Inferior parietal cortex (tissue), 1 donor: ENCODE results near the gene STIM1.
"Not testable (repeated sequence)": the region's sequence is repeated elsewhere in the genome, so short reads cannot be mapped to it uniquely, and the experiment has no call there.

Experiments
- DNase-seq: peaks from one replicate; pipeline ENCODE4 v3.0.0-alpha.2; 2016; ENCODE audit errors: extremely low spot score

STIM1 gene

DNA sequence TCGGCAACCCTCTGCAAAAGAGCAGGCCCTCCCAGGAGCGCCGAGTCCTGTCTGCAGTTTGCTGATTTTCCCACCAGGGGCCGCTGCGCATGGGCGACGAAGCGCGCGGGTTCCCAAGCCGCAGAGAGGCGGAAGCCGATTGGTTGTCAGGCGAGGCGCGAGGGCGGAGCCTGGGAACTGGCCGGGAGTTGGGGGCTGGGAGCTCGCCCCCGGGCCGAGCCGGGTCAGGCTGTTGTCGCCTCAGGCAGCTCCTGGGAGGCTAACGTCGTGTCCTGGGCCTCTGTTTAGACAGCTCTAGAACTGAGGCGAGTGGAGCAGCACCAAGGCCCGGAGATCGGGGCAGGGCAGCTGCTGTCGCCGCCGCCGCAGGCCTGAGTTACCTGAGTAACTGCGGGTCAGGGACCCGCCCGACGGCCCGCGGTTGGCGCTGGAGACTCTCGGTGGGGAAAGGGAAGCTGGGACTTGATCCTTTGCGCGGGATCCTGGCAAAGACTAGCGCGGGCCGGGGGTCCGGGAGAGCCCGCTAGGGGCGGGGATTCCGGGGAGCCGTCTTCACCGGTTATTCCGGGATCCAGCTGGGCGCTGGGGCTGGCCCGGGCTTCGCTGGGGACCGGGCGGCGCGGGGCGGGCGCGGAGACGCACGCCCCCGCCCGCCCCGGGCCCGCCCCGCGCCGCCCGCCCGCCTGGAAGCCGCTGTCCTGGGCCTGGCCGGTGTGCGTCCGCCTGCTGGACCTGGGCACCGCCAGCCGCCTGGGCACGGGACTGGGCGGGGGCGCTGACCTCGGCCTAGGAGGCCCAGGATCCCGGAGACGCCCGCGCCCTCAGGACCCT is at the start of gene STIM1:
Gene STIM1, plus strand, starts transcription at position 688 of the 831 bp plus-strand sequence. CDS start 607 bp downstream, outside the sequence.
- peak; percentile 96 for DNase-seq

- DNase-seq = peak; percentile 63
Measured at GRCh38 chr11:3807909-3808860, 47.3 kb upstream of the STIM1 start, which contains the start of gene PGAP2. PGAP2 (plus strand) TSS chr11:3808560; CDS start chr11:3811260, 2,700 bp downstream.

DNA sequence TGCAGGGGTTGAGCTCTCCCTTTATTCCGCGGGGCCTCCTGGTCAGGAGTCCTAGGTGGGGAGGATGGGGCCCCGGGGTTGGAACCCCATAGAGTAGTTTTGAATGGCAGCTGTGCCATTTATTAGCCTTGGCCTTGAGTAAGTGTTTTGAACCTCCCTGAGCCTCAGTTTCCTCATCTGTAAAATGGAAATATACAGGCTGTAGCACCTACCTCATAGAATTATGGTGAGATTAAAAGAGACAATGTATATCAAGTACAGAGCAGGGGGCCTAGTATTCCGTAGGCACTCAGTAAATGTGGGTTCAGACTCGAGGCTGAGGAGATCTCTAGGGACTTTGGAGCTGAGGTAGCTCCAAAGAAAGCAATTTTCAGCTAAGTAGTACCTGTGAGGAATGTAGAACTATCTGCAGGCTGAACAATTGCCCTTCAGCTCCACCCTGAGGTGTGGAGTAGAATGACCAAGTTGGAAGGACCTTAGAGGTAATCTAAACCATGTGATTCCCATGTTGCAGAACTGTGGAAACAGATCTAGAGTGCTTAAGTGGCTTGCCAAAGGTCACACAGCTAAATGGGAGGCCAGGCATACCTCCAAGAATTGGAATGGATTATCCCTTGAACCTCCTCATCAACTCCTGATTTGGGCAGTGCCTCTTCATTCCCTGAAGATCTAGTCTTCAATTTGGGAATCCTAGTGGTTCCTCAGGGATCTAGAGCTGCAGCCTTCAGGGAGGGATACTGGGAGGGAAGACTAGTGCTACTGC is 46.4 kb upstream of the STIM1 start:
- no peak for DNase-seq

- DNase-seq = no peak
Measured at GRCh38 chr11:3809624-3809928, 45.9 kb upstream of the STIM1 start.

DNA sequence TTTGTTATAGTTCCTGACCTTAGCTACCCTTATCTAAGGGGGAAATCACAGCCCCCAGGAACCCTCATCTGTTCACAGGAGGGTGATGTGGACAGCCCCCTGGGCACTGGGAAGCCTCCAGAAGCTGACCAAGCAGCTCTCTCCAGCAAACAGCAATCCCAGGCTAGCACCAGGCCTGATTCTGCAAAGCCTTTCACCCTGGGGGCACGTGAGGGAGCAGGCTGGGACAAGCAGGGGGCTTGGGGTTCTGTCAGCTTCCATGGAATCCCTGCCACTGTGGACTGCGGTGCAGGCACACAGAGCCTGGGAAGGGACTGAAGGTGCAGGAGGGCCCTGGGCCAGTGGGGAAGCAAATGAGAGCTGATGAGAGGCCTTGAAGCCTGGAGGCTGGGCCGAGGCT is 45.0 kb upstream of the STIM1 start:
- no peak for DNase-seq

DNA sequence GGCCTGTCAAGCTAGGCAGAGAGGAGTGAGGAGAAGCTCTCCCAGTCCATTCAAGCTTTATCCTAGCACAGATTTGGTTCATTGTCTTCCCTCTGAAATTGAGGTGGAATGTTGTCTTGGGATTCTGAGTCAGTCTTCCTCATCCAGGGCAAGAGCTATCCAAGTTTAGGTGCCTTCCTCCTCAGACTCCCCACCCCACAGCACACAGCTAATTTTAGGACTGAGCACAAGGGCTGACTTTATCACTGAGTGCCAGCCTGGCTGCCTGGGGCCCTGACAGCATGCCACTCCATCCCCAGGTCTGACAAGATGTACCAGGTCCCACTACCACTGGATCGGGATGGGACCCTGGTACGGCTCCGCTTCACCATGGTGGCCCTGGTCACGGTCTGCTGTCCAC is 44.5 kb upstream of the STIM1 start:
- DNase-seq = no peak

GRCh38 chr11:3814832-3815231 is 40.6 kb upstream of the STIM1 start:
- DNase-seq = not testable (repeated sequence)

- no peak for DNase-seq
Measured at GRCh38 chr11:3815845-3816244, 39.6 kb upstream of the STIM1 start.

DNA sequence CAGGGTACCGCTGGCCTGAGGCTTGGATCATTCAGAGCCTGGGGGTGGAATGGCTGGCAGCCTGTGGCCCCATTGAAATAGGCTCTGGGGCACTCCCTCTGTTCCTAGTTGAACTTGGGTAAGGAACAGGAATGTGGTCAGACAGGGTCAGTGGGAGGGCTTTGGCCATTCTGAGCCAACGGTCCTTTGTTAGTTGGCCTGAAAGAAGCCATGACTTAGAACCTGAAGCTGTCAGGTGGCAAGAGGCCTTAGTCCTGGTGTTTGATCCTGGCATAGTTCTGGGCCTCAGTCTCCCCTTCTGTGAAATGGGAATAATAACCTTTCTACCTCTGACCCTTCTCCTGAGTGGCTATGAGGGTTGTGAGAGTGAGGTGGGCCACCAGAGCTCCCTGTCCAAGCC is 38.8 kb upstream of the STIM1 start:
- no peak for DNase-seq

- no peak for DNase-seq
Measured at GRCh38 chr11:3817181-3817800, 38.2 kb upstream of the STIM1 start.

GRCh38 chr11:3820971-3821370 is 34.5 kb upstream of the STIM1 start:
- no peak for DNase-seq

DNA sequence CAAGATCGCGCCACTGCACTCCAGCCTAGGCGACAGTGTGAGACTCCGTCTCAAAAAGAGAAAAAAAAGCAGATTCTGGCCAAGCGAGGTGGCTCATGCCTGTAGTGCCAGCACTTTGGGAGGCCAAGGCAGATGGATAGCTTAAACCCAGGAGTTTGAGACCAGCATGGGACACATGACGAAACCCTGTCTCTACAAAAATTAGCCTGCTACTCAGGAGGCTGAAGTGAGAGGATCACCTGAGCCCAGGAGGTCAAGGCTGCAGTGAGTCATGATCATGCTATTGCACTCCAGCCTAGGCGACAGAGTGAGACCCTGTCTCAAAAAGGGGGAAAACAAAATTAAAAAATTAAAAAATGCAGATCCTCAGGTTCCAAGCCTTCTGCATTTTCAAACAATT is 33.2 kb upstream of the STIM1 start:
- DNase-seq = no peak

DNA sequence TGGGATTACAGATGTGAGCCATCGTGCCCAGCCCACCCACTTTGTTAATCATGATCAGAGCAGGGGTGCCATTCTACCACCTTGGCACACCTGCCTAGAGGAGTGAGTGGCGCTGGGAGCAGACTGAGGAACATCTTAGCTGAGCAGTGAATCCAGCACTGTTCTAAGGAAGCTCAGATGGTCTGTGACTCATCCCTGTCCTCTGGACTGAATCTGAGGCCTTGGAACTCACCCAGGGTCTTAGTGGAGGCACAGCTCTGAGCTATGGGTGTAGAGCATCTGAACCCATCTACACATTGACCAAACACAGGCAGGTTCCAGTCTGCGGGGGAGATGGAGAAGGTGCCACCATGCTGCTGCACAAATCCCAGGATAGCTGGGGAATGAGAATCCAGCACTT is 32.2 kb upstream of the STIM1 start:
- no peak for DNase-seq

GRCh38 chr11:3823762-3824506 is 31.5 kb upstream of the STIM1 start:
- no peak for DNase-seq

DNA sequence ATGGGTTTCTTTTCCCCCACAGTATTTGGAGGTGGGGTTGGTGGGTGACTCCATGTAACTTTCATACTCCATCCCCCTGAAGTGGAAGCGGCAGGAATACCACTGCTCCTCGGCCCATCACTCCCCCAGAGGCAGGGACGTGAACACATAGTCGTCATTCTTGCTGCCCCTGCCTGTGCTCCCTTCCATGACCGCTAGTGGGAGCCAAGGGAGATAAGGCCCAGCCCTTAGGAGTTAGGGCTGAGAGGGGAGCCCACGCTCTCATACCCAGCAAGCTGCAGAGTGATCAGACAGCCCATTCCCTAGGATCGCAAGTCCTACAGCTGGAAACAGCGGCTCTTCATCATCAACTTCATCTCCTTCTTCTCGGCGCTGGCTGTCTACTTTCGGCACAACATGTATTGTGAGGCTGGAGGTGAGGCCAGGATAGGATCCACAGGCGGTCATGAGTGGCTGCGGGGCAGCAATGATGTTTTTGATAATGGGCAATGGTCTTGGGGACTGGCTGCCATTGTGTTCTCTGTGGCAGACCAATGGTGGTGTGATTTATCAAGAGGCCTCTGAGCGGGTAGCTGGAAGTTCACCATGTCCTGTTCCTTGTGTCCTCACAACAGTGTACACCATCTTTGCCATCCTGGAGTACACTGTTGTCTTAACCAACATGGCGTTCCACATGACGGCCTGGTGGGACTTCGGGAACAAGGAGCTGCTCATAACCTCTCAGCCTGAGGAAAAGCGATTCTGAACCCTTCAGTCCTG is 30.6 kb upstream of the STIM1 start:
- peak; percentile 75 for DNase-seq

DNA sequence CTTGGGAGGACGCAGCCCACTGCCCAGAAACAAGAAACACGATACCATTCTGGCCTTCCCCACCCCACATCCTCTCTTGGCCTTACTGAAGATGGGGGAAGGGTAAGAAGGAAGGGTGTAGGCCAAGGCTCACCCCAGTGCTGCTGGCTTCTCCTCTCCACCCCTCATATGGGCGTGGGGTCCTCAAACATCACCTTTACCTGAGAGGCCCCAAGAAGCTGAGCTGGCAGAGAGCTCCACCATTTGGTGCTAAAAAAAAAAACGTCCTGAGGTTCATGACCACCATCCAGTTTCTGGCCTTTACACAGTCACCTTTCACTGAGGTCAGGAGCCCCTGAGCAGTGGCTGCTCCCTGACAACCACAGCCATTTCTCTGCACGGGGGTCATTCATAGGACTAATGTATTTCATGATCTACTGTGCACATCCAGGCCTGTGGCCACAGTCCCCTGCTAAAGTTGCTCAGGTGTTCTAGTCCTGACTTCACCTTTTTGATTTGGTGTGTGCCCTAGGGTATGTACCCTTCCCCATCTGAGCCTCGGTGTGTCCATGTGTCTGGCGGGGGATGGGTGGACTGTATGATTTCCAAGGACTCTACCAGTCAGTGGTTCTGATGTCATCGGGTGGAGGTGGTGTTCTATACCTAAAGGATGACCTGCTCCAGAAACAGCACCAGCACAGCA is 29.9 kb upstream of the STIM1 start:
- DNase-seq = no peak

- DNase-seq = peak; percentile 86
Measured at GRCh38 chr11:3826721-3827120, 28.7 kb upstream of the STIM1 start.

DNA sequence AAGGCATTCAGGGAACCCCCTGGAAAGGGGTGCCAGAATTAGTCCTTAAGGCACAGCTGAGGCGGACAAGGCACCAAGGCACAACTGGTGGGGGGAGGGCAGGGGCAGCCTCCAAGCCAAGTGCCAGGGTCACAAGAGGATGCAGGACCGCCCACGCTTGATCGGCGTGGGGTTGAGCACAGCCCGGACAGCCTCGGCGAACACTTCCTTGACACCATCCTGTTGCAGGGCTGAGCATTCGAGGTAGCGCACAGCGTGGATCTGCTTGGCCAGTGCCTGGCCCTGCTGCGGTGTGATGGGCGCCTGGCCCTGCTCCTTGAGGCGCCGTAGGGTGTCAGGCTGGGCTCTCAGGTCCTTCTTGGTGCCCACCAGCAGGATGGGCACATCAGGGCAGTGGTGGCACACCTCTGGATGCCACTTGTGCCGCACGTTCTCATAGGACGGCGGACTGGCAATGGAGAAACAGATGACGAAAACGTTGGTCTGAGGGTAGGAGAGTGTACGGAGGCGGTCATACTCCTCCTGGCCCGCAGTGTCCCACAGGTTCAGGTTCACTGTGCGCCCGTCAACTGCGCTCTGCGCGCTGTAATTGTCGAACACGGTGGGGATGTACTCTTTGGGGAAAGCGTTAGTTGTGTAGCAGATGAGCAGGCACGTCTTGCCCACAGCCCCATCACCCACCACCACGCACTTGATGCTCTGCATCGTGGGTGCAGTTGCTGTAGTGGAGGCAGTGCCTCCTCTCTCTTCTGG is 27.9 kb upstream of the STIM1 start:
- DNase-seq = no peak

- no peak for DNase-seq
Measured at GRCh38 chr11:3830088-3830487, 25.4 kb upstream of the STIM1 start.
